Tibial nerve (tissue), 4 donors: ENCODE results near the gene GHRL.

ENCODE experiments used
- EP300 ChIP-seq, 2 donors: sonication (generic); formaldehyde crosslinking; IDR thresholded peaks; one replicate each; pipeline ENCODE4 v1.6.1; 2017; ENCODE audit warnings: antibody characterized with exemption in 2 of 2, mild to moderate bottlenecking in 1 of 2
- POLR2A ChIP-seq, 2 donors: fragments of 450-650 bp; IDR thresholded peaks; one replicate each; pipeline ENCODE4 v1.6.1; 2017; ENCODE audit warnings: antibody characterized with exemption in 2 of 2, mild to moderate bottlenecking in 2 of 2, moderate library complexity in 2 of 2
- TF ChIP-seq, protein P1 (sequence below), 5 experiments: fragments of 200-600 bp in 3 of 5; fragments of 450-650 bp in 2 of 5; sonication (generic) in 3 of 5; IDR thresholded peaks; one replicate each; pipeline ENCODE4 v1.5.1; 2016 to 2019; ENCODE audit warnings: antibody characterized with exemption in 5 of 5, mild to moderate bottlenecking in 3 of 5, moderate library complexity in 2 of 5

DNA sequence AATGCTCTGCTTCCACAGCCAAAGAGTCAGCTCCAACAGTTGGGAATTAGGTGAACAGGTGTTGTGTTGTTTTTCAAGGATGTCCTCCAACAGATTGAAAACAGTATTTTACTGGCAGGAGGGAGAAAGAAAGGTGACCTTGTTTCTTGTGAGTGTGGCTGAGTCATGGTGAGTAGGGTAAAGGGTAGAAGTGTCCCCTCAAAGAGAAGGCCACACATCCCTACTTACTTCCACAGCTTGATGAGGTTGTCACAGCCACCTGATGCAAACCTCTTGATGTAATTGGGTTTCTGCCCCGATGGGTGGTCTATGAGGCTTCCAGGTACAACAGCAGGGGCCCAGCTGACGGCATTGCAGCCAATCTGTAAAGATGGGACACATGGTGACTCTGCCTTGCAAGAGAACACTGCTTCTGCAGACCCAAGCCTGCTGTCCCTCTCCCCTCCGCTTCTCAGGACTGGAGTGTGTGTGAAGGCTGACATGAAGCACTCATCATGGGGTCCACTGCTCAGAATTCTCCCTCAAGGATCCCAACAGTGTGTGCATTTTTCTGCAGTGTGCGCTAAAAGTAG lies 12.7 kb upstream of the GHRL start:
- TF ChIP-seq, protein P1, sequence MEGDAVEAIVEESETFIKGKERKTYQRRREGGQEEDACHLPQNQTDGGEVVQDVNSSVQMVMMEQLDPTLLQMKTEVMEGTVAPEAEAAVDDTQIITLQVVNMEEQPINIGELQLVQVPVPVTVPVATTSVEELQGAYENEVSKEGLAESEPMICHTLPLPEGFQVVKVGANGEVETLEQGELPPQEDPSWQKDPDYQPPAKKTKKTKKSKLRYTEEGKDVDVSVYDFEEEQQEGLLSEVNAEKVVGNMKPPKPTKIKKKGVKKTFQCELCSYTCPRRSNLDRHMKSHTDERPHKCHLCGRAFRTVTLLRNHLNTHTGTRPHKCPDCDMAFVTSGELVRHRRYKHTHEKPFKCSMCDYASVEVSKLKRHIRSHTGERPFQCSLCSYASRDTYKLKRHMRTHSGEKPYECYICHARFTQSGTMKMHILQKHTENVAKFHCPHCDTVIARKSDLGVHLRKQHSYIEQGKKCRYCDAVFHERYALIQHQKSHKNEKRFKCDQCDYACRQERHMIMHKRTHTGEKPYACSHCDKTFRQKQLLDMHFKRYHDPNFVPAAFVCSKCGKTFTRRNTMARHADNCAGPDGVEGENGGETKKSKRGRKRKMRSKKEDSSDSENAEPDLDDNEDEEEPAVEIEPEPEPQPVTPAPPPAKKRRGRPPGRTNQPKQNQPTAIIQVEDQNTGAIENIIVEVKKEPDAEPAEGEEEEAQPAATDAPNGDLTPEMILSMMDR (IDR thresholded peaks at IDR 0.05): no peak
- TF ChIP-seq POLR2A (IDR thresholded peaks at IDR 0.05): no peak
- TF ChIP-seq EP300 (IDR thresholded peaks at IDR 0.05): no peak
